HG02642 (cell line): ENCODE results near the gene MGST3.
"Not testable (repeated sequence)": the region's sequence is repeated elsewhere in the genome, so short reads cannot be mapped to it uniquely, and the experiment has no call there.

Experiments used
- ATAC-seq: cut with Tn5 transposase; IDR thresholded peaks from one replicate; pipeline ENCODE4 v1.9.1; 2021; ENCODE audit warnings: mild to moderate bottlenecking; ENCODE audit not compliant: unreplicated experiment, poor library complexity

Gene MGST3

DNA sequence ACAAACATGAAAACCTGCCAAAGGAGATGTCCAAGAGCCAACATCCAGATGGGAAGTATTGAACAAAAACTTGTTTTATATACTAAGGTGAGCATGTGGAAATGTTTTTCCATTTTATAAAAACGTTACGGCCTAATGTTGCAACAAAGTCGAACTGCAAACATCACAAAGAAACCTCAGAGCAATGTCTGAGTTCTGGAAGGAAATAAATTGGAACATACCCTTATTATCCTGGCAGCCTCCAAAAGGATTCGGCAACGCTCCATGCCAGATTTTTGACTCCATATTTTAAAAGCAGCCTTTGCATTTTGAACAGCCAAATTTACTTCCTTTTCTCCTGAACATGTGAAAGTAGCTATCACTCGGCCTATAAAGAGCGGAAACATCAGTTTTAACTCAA lies 64.0 kb downstream of the MGST3 start:
- no peak for ATAC-seq

DNA sequence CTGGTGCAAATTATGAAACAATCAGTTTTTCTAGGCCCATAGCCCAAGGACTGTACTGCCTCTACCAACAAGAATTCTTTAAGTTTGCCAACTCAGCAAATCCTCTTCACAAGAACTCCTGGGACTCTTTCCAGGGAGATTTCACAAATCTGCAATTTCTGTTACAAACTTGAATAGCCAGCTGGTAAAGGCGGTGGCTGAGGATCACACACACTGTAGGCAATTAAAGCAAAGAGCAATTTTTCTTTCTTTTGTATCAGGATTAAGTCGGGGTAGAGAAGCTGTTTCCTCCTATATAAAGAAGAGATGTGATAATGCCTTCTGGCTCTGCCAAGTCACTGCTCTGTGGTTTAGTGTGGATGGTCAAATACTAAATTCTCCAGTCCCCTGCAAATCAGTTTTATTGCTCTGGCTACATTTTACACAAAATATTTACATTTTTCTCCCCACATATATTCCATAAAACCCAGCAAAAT lies 65.6 kb downstream of the MGST3 start:
- no peak for ATAC-seq

- no peak for ATAC-seq
Measured at GRCh38 chr1:165697491-165697880, 66.5 kb downstream of the MGST3 start.

- ATAC-seq = peak; percentile 93
Measured at GRCh38 chr1:165697881-165698760, 67.1 kb downstream of the MGST3 start, which contains the start of gene ALDH9A1. TSS of gene ALDH9A1 (minus strand) at chr1:165698562. CDS start at chr1:165698558, 4 bp downstream.

GRCh38 chr1:165698761-165699052 lies 67.7 kb downstream of the MGST3 start:
- ATAC-seq = no peak

GRCh38 chr1:165699577-165699976 lies 68.5 kb downstream of the MGST3 start:
- ATAC-seq = no peak

DNA sequence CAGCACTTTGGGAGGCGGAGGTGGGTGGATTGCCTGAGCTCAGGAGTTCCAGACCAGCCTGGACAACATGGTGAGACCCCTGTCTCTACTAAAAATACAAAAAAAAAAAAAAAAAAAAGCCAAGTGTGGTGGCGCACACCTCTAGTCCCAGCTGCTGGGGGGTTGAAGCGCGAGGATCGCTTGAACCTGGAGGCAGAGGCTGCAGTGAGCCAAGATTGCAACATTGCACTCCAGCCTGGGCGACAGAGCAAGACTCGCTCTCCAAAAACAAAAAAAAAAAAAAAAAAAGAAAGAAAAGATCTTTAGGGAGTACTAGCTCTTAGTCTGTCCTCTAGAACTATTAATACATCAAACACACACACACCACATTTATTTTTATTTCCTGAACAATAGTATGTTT lies 70.9 kb downstream of the MGST3 start:
- not testable (repeated sequence) for ATAC-seq

DNA sequence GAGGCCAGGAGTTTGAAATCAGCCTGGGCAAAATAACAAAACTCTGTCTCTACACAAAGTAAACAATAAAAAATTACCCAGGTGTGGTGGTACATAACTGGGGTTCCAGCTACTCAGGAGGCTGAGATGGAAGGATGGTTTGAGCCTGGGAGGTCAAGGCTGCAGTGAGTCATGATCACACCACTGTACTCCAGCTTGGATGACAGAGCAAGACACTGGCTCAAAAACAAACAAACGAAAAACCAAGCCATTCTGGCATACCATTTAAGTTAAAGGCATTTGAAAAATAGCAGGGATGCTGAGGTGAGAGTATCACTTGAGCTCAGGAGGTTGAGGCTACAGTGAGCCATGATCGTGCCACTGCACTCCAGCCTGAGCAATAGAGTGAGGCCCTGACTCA lies 72.6 kb downstream of the MGST3 start:
- ATAC-seq = no peak
